Muscle of leg (tissue), 11 donors: ENCODE measurements around the gene DOCK3. TPM values are rescaled to one million over a fixed set of nuclear protein-coding genes. Genes with fewer than 3 reads are reported as not detected.
A peak's percentile ranks its signal among the peaks of the same experiment; 100 is the strongest.
"Not testable (repeated sequence)": the region's sequence is repeated elsewhere in the genome, so short reads cannot be mapped to it uniquely, and the experiment has no call there.

Experiments
- DNase-seq: peaks from one replicate; pipeline ENCODE4 v3.0.0; 2013
- H3K27ac ChIP-seq: one replicate; pipeline ENCODE4 v1.5.1; 2013; ENCODE audit warnings: mild to moderate bottlenecking, low read length, control low read depth
- H3K27me3 ChIP-seq: one replicate; pipeline ENCODE4 v1.6.1; 2013; ENCODE audit warnings: low read length; ENCODE audit not compliant: control insufficient read depth, insufficient read depth
- H3K36me3 ChIP-seq: one replicate; pipeline ENCODE4 v1.6.1; 2013; ENCODE audit warnings: low read length; ENCODE audit not compliant: control insufficient read depth, insufficient read depth
- H3K4me1 ChIP-seq: one replicate; pipeline ENCODE4 v1.6.1; 2013; ENCODE audit warnings: low read length; ENCODE audit not compliant: control insufficient read depth, insufficient read depth
- H3K4me3 ChIP-seq: one replicate; pipeline ENCODE4 v1.5.1; 2013; ENCODE audit warnings: low read length, control low read depth
- H3K9me3 ChIP-seq: replicated peaks from 2 replicates; pipeline ENCODE4 v1.6.1; 2013; ENCODE audit warnings: low read depth, low read length; ENCODE audit not compliant: control insufficient read depth
- WGBS: methylation state at CpG from one replicate; pipeline ENCODE4 v1.1.5; 2013; ENCODE audit warnings: missing lambda C conversion rate; ENCODE audit not compliant: insufficient coverage; 5-methylcytosine and 5-hydroxymethylcytosine counted together
- polyA plus RNA-seq, 8 donors: library from polyadenylated mRNA; unstranded; fragments of 120-200 nt; gene quantifications; one replicate each; pipeline versions ENCODE4 v1.2.1 to v1.2.3, GENCODE V29; 2013; ENCODE audit warnings: inconsistent platforms in 1 of 8, low replicate concordance in 1 of 8; ENCODE audit not compliant: insufficient read length in 8 of 8, insufficient read depth in 1 of 8
- total RNA-seq: library from RNA; stranded (reverse); fragments of 120-200 nt; gene quantifications from one replicate; pipeline ENCODE4 v1.2.4, GENCODE V29; 2013

Gene DOCK3
- total and polyA plus RNA-seq, 9 donors = 0.08 to 0.48 (median 0.17) TPM

DNA sequence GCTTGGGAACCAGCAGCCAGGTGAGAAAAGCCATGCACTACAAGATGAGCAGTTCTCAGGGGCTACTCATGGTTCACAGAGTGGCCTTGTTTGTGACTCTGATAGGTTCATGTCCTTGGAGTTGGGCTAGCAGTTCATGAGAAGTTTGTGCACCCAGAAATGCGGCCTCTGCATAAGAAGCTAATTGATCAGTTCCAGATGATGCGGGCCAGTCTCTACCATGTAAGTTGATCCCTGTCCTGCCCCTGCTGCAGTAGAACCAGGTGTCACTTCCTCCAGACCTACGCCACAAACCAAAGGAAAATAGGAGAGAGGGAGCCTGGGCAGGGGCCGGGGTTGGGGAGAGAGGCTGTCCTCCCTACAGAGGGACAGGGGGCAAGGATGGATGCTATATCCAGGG, 683.1 kb downstream of the DOCK3 start:
- no peaks in the 10 kb centered on the region for H3K9me3 ChIP-seq
- H3K36me3 ChIP-seq = no peaks in the 10 kb centered on the region
- DNase-seq = no peak
- no peak overlapping the region for H3K27ac ChIP-seq
- no peak overlapping the region for H3K4me3 ChIP-seq
- no CpG with 5 or more reads among the region's 4 CpGs for WGBS
- H3K4me1 ChIP-seq = no peaks in the 10 kb centered on the region
- H3K27me3 ChIP-seq = no peaks in the 10 kb centered on the region

DNA sequence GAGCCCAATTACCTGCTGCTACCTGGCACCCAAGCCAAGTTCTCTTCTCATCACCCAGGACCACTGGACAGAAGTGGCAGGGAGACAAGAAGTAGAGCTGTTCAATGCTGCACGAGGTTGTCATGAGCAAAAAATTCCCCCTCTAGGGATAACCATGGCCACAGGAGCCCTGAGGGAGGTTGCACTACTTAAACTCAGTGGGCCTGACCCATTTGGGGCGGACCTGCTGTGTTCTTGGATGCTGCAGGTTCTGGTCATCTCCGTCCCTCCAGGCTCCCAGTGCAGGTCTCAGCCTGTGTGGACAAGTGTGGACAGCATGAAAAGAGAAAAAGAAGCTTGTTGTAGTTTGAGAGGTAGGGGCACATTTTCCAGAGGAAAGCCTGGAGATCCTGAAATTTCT, 684.3 kb downstream of the DOCK3 start:
- Histone ChIP-seq H3K27me3 (no peaks in the 10 kb centered on the region), H3K4me1 (no peaks in the 10 kb centered on the region), H3K9me3 (no peaks in the 10 kb centered on the region), H3K36me3 (no peaks in the 10 kb centered on the region), H3K4me3 (no peak overlapping the region), H3K27ac (no peak overlapping the region)
- WGBS = 100% methylated on average over 1 of the region's 3 CpGs
- no peak for DNase-seq

DNA sequence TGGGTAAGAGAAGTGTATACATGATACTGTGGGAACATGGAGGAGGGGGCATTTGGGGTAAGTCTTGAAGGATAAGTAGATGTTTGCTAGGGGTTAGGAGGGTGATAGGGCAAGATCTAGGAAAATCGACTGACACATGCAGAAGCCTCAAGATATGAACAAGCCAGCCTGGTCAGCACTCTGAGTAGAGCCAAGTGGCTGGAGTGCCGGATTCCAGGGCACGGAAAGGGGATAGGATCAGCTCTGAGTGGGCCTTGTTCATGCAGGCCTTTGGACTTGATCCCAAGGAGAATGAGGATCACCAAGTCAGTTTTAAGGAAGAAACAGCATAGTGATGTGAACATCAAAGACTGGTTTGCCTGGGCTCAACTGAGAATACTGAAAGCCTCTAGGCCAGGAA, 686.1 kb downstream of the DOCK3 start:
- 87% methylated on average over 3 of the region's 3 CpGs for WGBS
- Histone ChIP-seq H3K27me3 (no peaks in the 10 kb centered on the region), H3K4me3 (no peak overlapping the region), H3K36me3 (no peaks in the 10 kb centered on the region), H3K9me3 (no peaks in the 10 kb centered on the region), H3K4me1 (no peaks in the 10 kb centered on the region), H3K27ac (no peak overlapping the region)
- no peak for DNase-seq

DNA sequence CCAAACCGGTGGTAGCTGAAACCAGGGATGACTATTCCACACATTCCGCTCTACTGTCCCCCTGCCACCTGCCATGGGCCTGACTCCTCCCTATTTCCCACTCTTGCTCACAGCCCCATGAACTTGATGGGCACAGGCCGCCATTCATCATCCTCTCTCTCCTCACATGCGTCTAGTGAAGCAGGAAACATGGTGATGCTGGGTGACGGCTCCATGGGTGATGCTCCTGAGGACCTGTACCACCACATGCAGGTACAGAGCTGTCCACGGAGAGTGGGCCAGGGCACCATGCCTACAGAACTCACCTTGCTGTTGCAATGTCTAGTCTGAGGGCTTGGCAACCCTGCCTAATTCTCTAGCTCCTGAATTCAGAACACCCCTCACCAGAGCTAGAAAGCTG, 687.0 kb downstream of the DOCK3 start:
- H3K27ac ChIP-seq = no peak overlapping the region
- H3K36me3 ChIP-seq = no peaks in the 10 kb centered on the region
- H3K4me3 ChIP-seq = no peak overlapping the region
- DNase-seq = no peak
- 90% methylated on average over 6 of the region's 6 CpGs for WGBS
- H3K27me3 ChIP-seq = no peaks in the 10 kb centered on the region
- no peaks in the 10 kb centered on the region for H3K4me1 ChIP-seq
- H3K9me3 ChIP-seq = no peaks in the 10 kb centered on the region

DNA sequence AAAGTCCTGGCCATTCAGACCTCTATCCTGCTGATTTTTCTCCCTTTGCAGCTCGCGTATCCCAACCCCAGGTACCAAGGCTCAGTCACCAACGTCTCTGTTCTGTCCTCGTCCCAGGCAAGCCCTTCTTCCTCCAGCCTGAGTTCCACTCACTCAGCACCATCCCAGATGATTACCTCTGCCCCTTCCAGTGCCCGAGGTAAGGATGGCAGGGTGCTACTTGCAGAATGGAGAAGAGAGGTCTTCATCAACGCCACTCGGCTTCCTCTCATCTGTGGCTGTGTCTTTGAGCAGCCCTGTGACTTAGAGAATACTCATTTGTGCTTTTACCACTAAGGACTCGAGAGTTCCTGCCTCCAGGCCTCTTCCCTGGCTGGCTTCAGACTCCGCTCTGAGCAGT, 687.7 kb downstream of the DOCK3 start:
- H3K27ac ChIP-seq = no peak overlapping the region
- no peaks in the 10 kb centered on the region for H3K27me3 ChIP-seq
- H3K4me1 ChIP-seq = no peaks in the 10 kb centered on the region
- WGBS = 80% methylated on average over 6 of the region's 9 CpGs
- H3K4me3 ChIP-seq = no peak overlapping the region
- no peaks in the 10 kb centered on the region for H3K36me3 ChIP-seq
- no peak for DNase-seq
- no peaks in the 10 kb centered on the region for H3K9me3 ChIP-seq

DNA sequence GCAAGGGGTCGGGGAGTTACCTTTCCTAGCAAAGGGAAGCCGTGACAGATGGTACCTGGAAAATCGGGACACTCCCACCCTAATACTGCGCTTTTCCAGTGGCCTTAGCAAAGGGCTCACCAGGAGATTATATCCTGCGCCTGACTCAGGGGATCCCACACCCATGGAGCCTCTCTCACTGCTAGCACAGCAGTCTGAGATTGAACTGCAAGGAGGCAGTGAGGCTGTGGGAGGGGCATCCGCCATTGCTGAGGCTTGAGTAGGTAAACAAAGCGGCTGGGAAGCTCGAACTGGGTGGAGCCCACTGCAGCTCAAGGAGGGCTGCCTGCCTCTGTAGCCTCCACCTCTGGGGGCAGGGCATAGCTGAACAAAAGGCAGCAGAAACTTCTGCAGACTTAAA, 693.5 kb downstream of the DOCK3 start:
- not testable (repeated sequence) for H3K27ac ChIP-seq, H3K9me3 ChIP-seq, H3K27me3 ChIP-seq, H3K4me3 ChIP-seq, H3K36me3 ChIP-seq, H3K4me1 ChIP-seq, DNase-seq
- 97% methylated on average over 3 of the region's 8 CpGs for WGBS

DNA sequence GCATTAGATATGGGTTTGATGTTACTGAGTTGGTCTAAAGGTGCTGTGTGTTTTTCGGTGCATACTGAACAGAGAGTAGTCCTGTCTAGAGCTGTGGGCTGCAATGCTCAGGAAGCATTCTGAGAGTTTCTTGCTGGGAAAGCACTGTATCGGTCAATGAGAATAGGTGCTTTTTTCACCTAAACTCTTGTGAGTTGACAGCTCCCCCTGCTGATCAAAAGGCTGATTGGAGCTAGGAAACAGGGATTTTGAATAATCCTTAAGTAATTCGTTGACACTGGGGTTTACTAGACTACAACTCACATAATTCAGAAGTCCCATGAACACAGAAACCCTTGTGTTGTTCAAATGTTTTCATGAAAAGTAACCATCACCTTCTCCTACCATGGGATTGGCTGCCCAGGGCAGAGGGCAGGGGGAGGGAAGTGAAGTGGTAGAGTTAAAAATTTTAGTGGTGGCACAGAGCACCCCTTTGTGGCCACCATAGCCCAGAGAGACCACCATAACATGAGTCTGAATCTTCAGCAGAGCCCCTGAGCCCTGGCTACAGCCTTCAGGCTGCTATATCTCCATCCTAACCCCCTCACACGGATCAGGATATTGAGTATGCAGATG, 697.3 kb downstream of the DOCK3 start:
- DNase-seq = peak; percentile 68
- Histone ChIP-seq H3K4me3 (no peak overlapping the region), H3K27me3 (no peaks in the 10 kb centered on the region), H3K9me3 (peaks cover 2% of the 10 kb centered on the region), H3K36me3 (no peaks in the 10 kb centered on the region), H3K27ac (no peak overlapping the region), H3K4me1 (no peaks in the 10 kb centered on the region)
- WGBS = no CpG with 5 or more reads among the region's 4 CpGs

DNA sequence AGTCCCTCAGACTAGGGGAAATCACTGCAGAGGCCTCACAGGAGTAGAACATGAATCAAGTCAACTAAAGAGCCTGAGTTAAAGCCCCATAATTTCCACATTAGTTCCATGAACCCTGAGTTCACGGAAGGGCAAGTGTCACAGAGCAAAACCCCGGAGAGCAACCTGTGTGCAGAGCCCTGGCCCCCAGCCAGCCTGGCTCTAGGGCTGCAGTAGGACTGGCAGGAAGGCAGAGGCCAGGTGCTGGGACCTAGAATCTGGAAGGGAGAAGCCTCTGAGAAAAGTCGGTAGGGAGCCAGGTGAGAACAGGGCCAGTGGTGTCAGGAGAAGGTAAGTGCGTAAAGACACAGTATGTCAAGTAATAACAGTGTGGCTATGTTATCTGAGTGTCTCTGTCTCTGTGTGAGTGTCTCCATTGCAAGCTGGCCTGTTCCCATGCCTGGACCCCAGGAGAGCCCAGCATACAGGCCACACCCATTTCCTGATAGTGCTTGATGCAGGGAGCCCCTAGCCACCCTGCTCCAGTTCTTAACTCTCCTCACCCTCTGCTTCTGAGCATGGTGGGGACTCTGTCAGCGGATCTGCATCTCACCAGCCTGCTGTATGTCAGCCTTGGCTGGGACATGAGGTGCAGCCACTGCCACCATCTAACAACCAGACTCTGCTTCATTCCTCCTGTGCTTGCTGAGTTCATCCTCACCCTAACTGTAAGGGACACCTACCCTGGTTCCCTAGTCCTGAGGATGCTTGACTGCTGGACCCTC, 699.1 kb downstream of the DOCK3 start:
- no peak for DNase-seq
- Histone ChIP-seq H3K4me3 (no peak overlapping the region), H3K9me3 (no peaks in the 10 kb centered on the region), H3K27ac (no peak overlapping the region), H3K4me1 (peaks cover 7% of the 10 kb centered on the region), H3K36me3 (no peaks in the 10 kb centered on the region), H3K27me3 (no peaks in the 10 kb centered on the region)
- 75% methylated on average over 4 of the region's 5 CpGs for WGBS

DNA sequence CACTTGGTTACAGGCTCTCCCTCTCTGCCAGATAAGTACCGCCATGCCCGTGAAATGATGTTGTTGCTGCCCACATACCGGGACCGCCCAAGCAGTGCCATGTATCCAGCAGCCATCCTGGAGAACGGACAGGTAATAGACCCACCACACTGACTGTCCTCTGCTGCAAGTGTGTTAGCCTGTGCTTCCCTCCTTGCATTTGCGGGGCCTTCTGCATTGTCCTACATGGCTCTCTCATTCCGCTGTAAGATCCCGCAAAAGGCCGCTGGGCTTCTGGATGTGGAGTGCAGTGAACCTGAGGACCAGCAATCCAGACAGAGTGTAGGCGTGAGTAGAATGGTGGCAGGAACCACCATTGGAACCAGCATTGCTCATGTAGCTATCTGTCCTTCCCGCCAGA, 699.7 kb downstream of the DOCK3 start:
- no peaks in the 10 kb centered on the region for H3K9me3 ChIP-seq
- H3K27ac ChIP-seq = no peak overlapping the region
- DNase-seq = no peak
- WGBS = 94% methylated on average over 10 of the region's 11 CpGs
- no peaks in the 10 kb centered on the region for H3K36me3 ChIP-seq
- peaks cover 13% of the 10 kb centered on the region for H3K4me1 ChIP-seq
- no peaks in the 10 kb centered on the region for H3K27me3 ChIP-seq
- H3K4me3 ChIP-seq = no peak overlapping the region

DNA sequence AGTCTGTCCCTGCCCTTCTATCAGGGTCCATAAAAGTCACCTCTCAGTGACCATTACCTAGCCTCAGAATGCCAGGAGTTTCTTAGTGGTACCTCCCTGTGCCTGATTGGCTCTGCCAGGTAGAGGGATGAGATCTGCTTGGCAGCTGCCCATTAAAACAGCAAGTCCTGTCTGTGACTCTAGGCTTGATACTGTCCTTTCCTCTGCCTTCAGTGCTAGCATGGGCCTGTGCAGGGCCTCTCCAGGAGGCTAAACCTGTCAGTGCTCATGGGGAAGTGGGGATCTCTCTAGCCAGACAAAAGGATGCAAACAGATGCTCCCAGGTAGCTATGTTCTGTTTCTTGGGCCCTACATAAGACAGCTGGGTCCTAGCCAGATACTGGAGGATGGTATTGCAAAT, 700.4 kb downstream of the DOCK3 start:
- Histone ChIP-seq H3K36me3 (no peaks in the 10 kb centered on the region), H3K9me3 (no peaks in the 10 kb centered on the region), H3K4me1 (peaks cover 17% of the 10 kb centered on the region), H3K4me3 (no peak overlapping the region), H3K27me3 (no peaks in the 10 kb centered on the region), H3K27ac (no peak overlapping the region)
- DNase-seq = no peak
